HG02885 (cell line): ENCODE data around the gene DIPK2A.

Source experiments
- ATAC-seq: cut with Tn5 transposase; IDR thresholded peaks from one replicate; pipeline ENCODE4 v1.9.1; 2021; ENCODE audit warnings: mild to moderate bottlenecking; ENCODE audit not compliant: unreplicated experiment, poor library complexity

Gene DIPK2A, protein sequence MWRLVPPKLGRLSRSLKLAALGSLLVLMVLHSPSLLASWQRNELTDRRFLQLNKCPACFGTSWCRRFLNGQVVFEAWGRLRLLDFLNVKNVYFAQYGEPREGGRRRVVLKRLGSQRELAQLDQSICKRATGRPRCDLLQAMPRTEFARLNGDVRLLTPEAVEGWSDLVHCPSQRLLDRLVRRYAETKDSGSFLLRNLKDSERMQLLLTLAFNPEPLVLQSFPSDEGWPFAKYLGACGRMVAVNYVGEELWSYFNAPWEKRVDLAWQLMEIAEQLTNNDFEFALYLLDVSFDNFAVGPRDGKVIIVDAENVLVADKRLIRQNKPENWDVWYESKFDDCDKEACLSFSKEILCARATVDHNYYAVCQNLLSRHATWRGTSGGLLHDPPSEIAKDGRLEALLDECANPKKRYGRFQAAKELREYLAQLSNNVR

GRCh38 chr3:143971359-143972154, at the start of gene DIPK2A:
TSS of gene DIPK2A (plus strand) at chr3:143971823. CDS start at chr3:143972333, 510 bp downstream.
- ATAC-seq = peak; percentile 55

DNA sequence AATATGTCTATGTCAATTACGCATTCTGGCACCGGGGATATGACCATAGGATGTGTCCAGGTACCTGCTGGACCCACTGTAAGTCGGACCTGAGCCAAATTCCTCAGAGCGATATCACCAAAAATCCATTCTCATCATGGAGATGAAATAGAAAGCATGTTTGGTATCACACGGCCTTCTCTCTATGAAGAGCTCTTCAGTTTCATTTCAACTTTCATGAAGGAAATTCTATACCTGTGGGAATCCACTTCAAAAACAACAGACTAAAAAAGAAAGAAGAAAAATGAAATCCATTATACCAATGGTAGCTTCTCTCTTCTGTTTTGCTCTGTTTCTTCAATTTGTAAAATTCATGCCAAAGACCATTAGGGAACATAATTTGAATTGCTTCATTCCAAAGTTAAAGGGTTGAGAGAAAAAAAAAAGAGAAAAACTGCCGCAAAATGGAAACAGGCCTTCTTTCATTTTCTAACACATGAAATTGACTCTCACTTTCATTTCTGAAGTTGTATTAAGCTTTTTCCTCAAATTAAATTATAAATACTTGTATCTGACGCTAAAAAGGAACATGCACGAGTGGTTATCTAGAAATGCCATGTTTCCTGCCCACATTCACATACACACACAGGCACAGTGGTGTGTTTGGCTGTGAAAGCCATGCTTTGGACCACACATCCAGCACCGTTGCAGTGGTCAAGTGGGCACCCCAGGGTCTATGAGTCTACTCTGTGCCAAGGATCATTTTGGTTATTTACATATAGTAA, 46.9 kb upstream of the DIPK2A start:
- ATAC-seq = peak; percentile 81

GRCh38 chr3:143928056-143928455, 43.6 kb upstream of the DIPK2A start:
- ATAC-seq = no peak

GRCh38 chr3:143928541-143929255, 42.9 kb upstream of the DIPK2A start:
- ATAC-seq = no peak

DNA sequence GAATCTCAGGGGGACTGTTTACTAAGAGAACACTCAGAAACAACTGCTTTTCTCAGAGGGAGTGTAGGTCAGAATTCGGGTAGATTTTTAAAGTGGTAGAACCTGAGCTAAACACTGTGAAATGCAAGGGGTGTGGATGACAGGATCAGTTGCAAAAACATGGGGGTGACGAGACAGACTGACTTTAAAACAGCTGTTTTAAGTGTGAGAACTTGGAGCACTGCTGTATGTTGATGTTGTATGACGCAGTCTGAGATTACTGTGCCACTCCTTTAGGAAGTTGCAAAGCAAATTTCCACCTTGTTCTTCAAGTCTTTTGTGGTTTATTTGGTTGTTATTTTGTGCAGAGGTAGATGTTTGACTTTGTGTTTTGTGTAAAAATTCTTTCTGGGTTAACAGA, 36.8 kb upstream of the DIPK2A start:
- no peak for ATAC-seq

DNA sequence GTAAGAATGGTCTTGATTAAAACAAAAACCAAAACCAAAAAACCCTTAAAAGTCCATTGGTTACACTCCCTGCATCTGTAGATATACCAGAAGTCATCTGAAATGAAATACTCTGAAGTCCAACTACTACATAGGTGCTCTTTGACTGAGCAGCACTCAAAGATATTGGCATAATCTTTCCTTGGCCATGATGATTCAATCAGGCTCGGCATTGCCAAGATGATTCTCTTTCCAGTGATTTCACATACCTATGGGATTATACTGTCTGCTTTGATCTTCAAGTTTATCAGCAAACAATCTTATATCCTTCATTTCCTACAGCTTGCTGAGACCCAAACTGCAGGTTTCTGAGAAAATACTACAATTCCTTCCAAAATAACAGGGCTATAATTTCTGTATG, 35.9 kb upstream of the DIPK2A start:
- ATAC-seq = no peak

DNA sequence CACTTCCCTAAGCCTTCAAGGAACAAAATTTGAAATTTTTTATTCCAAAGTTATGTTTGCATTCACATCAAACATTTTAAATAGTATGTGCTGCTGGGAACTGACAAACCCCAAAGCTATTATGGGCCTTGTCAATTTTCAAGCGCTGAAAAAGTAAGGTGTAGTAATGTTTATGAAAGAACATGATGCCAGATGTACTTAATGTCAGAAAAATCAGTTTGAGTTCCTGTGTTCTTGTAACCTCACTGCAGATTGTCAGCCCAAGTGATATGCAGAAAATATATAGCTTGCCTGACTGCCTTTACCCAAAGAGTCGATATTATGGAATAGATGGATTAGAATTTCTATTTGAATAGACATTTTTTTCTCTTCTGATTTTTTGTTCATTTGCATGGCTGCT, 20.8 kb upstream of the DIPK2A start:
- ATAC-seq = no peak

GRCh38 chr3:143951351-143951971, 20.2 kb upstream of the DIPK2A start:
- ATAC-seq = peak; percentile 84

DNA sequence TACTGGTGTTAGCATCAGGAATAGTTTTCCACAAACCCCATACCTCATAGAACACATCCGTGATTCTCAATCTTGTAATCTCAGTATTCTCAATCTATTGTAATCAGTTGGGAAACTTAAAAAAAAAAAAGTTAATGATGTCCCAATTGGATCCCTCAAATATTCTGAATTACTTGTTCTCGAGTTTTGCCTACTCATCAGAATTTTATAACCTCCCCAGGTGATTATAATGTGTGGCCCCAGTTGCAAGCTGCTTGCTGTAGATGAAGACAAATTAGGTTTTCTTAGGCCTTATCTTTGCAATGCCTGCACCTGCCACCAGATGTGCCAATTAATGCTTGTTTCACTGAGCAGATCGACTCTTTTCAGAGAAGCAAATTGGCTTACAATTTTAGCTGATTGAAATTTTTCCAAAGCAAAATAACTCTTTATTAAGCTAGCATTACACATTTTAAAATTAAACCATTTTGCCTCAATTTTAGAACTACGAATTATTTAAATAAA, 19.0 kb upstream of the DIPK2A start:
- no peak for ATAC-seq

DNA sequence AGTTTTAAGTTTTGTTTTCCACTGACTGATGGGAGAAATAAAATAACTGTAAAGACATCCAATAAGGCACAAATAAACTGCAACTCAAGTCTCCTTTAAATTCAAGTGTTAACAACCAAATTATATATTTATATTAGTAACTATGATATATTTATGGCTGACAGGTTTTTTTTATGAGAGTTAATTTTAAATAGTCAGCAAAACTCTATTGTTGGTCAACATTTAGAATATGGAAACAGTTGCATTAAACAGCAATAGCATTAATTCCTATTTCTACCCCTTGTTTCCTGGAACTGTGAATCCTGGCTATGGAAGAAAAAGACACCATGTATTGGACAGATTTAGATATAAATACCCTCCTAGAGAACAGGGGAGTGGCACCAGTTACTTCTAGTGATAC, 16.5 kb upstream of the DIPK2A start:
- no peak for ATAC-seq

DNA sequence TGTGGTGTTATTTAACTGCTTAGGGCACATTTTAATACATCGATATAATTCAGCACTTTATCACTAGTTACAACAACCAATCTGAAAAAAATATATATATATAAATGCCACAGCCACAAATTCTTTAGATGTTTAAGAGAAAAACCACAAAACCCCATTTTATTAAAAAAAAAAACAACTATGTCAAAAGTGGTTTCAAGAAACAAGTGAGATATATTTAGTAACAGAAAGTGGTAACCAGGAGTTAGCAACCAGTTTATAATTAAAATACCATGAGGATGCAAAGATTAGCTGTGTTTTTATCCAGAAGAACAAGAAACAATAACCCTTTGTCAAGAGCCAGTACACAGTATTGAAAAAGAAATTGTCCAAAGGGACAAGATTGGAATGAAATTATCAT, 14.8 kb upstream of the DIPK2A start:
- ATAC-seq = no peak

- no peak for ATAC-seq
Observed at GRCh38 chr3:143957453-143957852, 14.2 kb upstream of the DIPK2A start.

DNA sequence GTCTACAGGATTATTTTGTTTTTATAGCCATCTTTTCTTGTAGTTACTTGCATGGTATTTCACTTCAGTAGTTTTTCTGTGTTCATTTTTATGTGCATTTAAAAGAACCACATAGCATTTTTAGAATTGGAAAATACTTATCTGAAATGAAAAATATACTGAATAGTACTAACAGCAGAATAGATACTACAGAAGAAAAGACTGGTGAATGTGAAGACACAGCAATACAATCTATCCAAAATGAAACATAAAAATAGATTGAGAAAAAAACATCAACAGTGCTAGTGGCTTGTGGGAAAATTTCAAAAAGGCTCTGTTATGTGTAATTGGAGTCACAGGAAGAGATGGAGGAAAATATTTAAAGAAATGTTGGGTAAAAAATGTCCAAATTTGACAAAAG, 12.7 kb upstream of the DIPK2A start:
- no peak for ATAC-seq

GRCh38 chr3:143961342-143961741, 10.3 kb upstream of the DIPK2A start:
- no peak for ATAC-seq

GRCh38 chr3:143963946-143964345, 7.7 kb upstream of the DIPK2A start:
- no peak for ATAC-seq

GRCh38 chr3:143970773-143971358, 757 bp upstream of the DIPK2A start:
- peak; percentile 26 for ATAC-seq

GRCh38 chr3:143972155-143972504, 507 bp downstream of the DIPK2A start:
- peak; percentile 12 for ATAC-seq

DNA sequence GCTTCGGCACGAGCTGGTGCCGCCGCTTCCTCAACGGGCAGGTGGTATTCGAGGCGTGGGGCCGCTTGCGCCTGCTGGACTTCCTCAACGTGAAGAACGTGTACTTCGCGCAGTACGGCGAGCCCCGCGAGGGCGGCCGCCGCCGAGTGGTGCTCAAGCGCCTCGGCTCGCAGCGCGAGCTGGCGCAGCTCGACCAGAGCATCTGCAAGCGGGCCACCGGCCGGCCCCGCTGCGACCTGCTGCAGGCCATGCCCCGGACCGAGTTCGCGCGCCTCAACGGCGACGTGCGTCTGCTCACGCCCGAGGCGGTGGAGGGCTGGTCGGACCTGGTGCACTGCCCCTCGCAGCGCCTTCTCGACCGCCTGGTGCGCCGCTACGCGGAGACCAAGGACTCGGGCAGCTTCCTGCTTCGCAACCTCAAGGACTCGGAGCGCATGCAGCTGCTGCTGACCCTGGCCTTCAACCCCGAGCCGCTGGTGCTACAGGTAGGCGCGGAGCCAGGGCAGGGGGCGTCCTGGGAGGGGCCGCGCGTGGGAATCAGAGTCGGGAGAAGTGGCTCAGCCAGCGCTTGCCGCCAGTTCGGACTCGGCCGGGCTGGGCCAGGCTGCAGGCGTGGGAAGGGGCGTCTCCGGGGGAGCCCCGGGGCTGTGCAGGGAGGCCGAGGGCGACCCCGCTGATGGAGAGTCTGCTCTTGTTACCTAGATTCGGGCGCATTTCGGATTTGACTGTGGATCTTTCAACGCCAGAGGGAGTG, 1.1 kb downstream of the DIPK2A start:
- ATAC-seq = peak; percentile 30
